Measurements from ENCODE around the gene TMCC1.
"Not testable (repeated sequence)": the region's sequence is repeated elsewhere in the genome, so short reads cannot be mapped to it uniquely, and the experiment has no call there.

Gene TMCC1

DNA sequence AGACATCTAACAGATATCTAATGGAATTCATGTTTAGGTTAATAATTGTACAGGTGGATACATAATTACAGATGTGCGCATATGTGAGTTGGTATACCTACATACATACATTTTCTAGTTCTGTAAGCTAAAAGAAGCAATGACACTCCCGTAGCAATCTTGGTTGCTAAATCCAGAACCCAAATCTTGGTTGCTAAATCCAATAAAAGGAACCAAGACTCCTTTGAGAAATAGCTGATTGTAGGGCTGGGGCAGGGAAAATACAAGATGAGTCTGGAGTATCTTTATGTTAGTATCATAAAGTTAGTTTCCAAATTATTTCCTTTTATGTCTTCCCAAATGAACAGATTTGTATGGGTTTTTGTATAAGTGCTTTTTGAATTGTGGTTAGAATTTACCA lies 135.2 kb downstream of the TMCC1 start:
- no peak for DNase-seq
- no peak overlapping the region for H2AFZ ChIP-seq (ENCODE audit: low read depth, low read length)
- H3K4me1 ChIP-seq (ENCODE audit: control insufficient read depth, insufficient read depth, low read depth, low read length), result peaks cover 2% of the 10 kb centered on the region
- H3K9ac ChIP-seq (ENCODE audit: low read length), result no peak overlapping the region
- H3K18ac ChIP-seq (ENCODE audit: low read depth in 1 of 2, low read length in 2 of 2), result no peak overlapping the region
- H2BK5ac ChIP-seq (ENCODE audit: low read depth, low read length, poor library complexity, severe bottlenecking), result no peak overlapping the region
- no peak overlapping the region for H3K23ac ChIP-seq (ENCODE audit: low read length in 2 of 2)
- H4K91ac ChIP-seq (ENCODE audit: low read length), result no peak overlapping the region
- no peak overlapping the region for H2BK15ac ChIP-seq (ENCODE audit: low read depth, poor library complexity, severe bottlenecking)
- no peak overlapping the region for H2BK120ac ChIP-seq (ENCODE audit: low read depth, low read length)
- H3K27me3 ChIP-seq (ENCODE audit: control insufficient read depth in 1 of 2, insufficient read depth in 1 of 2, low read length in 2 of 2), result no peaks in the 10 kb centered on the region
- no peak overlapping the region for H4K8ac ChIP-seq (ENCODE audit: low read length)
- no peak overlapping the region for H3K4me3 ChIP-seq (ENCODE audit: insufficient read depth in 1 of 2, low read depth in 1 of 2, low read length in 2 of 2)
- no peak overlapping the region for H3K14ac ChIP-seq (ENCODE audit: low read length in 2 of 2)
- no CpG with 5 or more reads among the region's 2 CpGs for WGBS
- no peaks in the 10 kb centered on the region for H3K9me3 ChIP-seq (ENCODE audit: control insufficient read depth, low read length)
- no peak overlapping the region for H3K4me2 ChIP-seq (ENCODE audit: low read length, poor library complexity, severe bottlenecking)
- no peak overlapping the region for H3K27ac ChIP-seq (ENCODE audit: low read length, poor library complexity, severe bottlenecking)
- peaks cover 10% of the 10 kb centered on the region for H3K79me1 ChIP-seq (replicated peaks; ENCODE audit: low read length, poor library complexity, severe bottlenecking)
- H2BK12ac ChIP-seq (ENCODE audit: low read length in 2 of 2), result no peak overlapping the region
- no peaks in the 10 kb centered on the region for H3K36me3 ChIP-seq (ENCODE audit: control insufficient read depth in 1 of 2, insufficient read depth in 2 of 2, low read depth in 1 of 2, low read length in 2 of 2)
- no peak overlapping the region for H2AK5ac ChIP-seq (ENCODE audit: low read length, severe bottlenecking)
- H3K4ac ChIP-seq (ENCODE audit: low read depth in 1 of 2, low read length in 2 of 2), result no peak overlapping the region

DNA sequence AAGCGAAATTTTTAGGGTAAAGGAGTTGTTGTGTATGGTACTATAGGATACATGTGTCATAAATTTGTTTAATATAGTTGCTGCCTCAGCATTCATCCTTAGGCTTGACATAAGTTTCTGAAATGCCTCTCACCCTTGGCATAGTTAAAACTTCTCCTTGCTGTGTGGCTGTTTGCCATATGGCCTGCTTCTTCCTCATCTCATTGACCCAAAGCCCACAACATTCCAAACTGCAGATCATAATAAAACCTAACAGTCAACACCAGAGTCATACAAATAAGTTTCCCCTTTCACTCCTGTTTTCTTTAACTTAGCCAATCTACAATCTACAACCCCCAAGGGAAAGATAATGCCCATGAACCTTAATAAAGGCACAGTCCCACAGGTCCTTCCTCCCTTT lies 136.6 kb downstream of the TMCC1 start:
- peak overlapping the region in 1 of 2 experiments; percentile 36 for H3K14ac ChIP-seq (ENCODE audit: low read length in 2 of 2)
- no peak overlapping the region for H2BK5ac ChIP-seq (ENCODE audit: low read depth, low read length, poor library complexity, severe bottlenecking)
- H3K4me3 ChIP-seq (ENCODE audit: insufficient read depth in 1 of 2, low read depth in 1 of 2, low read length in 2 of 2), result no peak overlapping the region
- H2BK12ac ChIP-seq (ENCODE audit: low read length in 2 of 2), result no peak overlapping the region
- H3K79me1 ChIP-seq (replicated peaks; ENCODE audit: low read length, poor library complexity, severe bottlenecking), result peaks cover 12% of the 10 kb centered on the region
- no peak overlapping the region for H2BK120ac ChIP-seq (ENCODE audit: low read depth, low read length)
- no peaks in the 10 kb centered on the region for H3K27me3 ChIP-seq (ENCODE audit: control insufficient read depth in 1 of 2, insufficient read depth in 1 of 2, low read length in 2 of 2)
- no peak overlapping the region for H3K4me2 ChIP-seq (ENCODE audit: low read length, poor library complexity, severe bottlenecking)
- WGBS, result 100% methylated on average over 1 of the region's 1 CpG
- no peak overlapping the region for H3K23ac ChIP-seq (ENCODE audit: low read length in 2 of 2)
- H3K36me3 ChIP-seq (ENCODE audit: control insufficient read depth in 1 of 2, insufficient read depth in 2 of 2, low read depth in 1 of 2, low read length in 2 of 2), result no peaks in the 10 kb centered on the region
- H3K9me3 ChIP-seq (ENCODE audit: control insufficient read depth, low read length), result peaks cover 4% of the 10 kb centered on the region
- no peak overlapping the region for H4K91ac ChIP-seq (ENCODE audit: low read length)
- peaks cover 2% of the 10 kb centered on the region for H3K4me1 ChIP-seq (ENCODE audit: control insufficient read depth, insufficient read depth, low read depth, low read length)
- no peak overlapping the region for H2AFZ ChIP-seq (ENCODE audit: low read depth, low read length)
- H2BK15ac ChIP-seq (ENCODE audit: low read depth, poor library complexity, severe bottlenecking), result no peak overlapping the region
- H3K18ac ChIP-seq (ENCODE audit: low read depth in 1 of 2, low read length in 2 of 2), result no peak overlapping the region
- no peak overlapping the region for H3K27ac ChIP-seq (ENCODE audit: low read length, poor library complexity, severe bottlenecking)
- H4K8ac ChIP-seq (ENCODE audit: low read length), result no peak overlapping the region
- H3K9ac ChIP-seq (ENCODE audit: low read length), result no peak overlapping the region
- H2AK5ac ChIP-seq (ENCODE audit: low read length, severe bottlenecking), result no peak overlapping the region
- peak; percentile 6 for DNase-seq
- H3K4ac ChIP-seq (ENCODE audit: low read depth in 1 of 2, low read length in 2 of 2), result no peak overlapping the region

DNA sequence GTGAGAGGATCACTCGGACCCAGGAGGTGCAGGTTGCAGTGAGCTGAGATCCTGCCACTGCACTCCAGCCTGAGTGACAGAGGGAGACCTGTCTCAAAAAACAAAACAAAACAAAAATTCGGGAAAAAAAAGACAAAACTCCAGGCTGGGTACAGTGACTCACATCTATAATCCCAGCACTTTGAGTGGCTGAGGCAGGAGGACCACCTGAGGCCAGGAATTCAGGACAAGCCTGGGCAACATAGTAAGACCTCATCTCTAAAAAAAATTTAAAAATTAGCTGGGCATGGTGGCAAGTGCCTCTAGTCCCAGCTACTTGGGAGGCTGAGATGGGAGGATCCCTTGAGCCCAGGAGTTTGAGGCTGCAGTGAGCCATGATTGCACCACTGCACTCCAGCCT lies 142.4 kb downstream of the TMCC1 start:
- not testable (repeated sequence) for H3K4me2 ChIP-seq (ENCODE audit: low read length, poor library complexity, severe bottlenecking); H2BK5ac ChIP-seq (ENCODE audit: low read depth, low read length, poor library complexity, severe bottlenecking); H3K36me3 ChIP-seq (ENCODE audit: control insufficient read depth in 1 of 2, insufficient read depth in 2 of 2, low read depth in 1 of 2, low read length in 2 of 2); H2AFZ ChIP-seq (ENCODE audit: low read depth, low read length); H2AK5ac ChIP-seq (ENCODE audit: low read length, severe bottlenecking); H3K27me3 ChIP-seq (ENCODE audit: control insufficient read depth in 1 of 2, insufficient read depth in 1 of 2, low read length in 2 of 2); DNase-seq; H4K91ac ChIP-seq (ENCODE audit: low read length); H2BK12ac ChIP-seq (ENCODE audit: low read length in 2 of 2); H2BK15ac ChIP-seq (ENCODE audit: low read depth, poor library complexity, severe bottlenecking); H3K9me3 ChIP-seq (ENCODE audit: control insufficient read depth, low read length); H3K27ac ChIP-seq (ENCODE audit: low read length, poor library complexity, severe bottlenecking); H3K4ac ChIP-seq (ENCODE audit: low read depth in 1 of 2, low read length in 2 of 2); H3K9ac ChIP-seq (ENCODE audit: low read length); H2BK120ac ChIP-seq (ENCODE audit: low read depth, low read length); H3K18ac ChIP-seq (ENCODE audit: low read depth in 1 of 2, low read length in 2 of 2); H4K8ac ChIP-seq (ENCODE audit: low read length); H3K14ac ChIP-seq (ENCODE audit: low read length in 2 of 2); H3K23ac ChIP-seq (ENCODE audit: low read length in 2 of 2); H3K4me3 ChIP-seq (ENCODE audit: insufficient read depth in 1 of 2, low read depth in 1 of 2, low read length in 2 of 2); H3K4me1 ChIP-seq (ENCODE audit: control insufficient read depth, insufficient read depth, low read depth, low read length)
- peaks cover 23% of the 10 kb centered on the region for H3K79me1 ChIP-seq (replicated peaks; ENCODE audit: low read length, poor library complexity, severe bottlenecking)
- 92% methylated on average over 1 of the region's 2 CpGs for WGBS

DNA sequence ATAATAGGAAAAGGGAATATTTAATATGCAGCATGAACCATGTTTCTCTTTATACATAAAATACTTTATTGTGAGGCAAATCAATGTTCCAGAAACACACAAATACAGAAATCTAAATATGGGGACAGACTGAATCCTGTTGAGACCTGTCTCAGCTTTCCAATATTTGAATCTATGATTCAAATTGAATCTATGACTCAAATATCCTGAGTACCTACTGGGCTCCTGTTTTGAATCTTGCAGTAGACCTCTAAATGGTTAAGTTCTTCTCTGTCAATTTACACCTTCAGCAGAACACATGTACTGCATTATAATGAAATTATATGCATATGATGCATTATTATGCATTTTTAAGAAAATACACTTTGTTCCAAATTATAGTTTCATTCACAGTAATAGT lies 143.8 kb downstream of the TMCC1 start:
- no peak overlapping the region for H2BK15ac ChIP-seq (ENCODE audit: low read depth, poor library complexity, severe bottlenecking)
- H3K23ac ChIP-seq (ENCODE audit: low read length in 2 of 2), result no peak overlapping the region
- H2BK12ac ChIP-seq (ENCODE audit: low read length in 2 of 2), result no peak overlapping the region
- no peak overlapping the region for H3K14ac ChIP-seq (ENCODE audit: low read length in 2 of 2)
- peaks cover 23% of the 10 kb centered on the region for H3K79me1 ChIP-seq (replicated peaks; ENCODE audit: low read length, poor library complexity, severe bottlenecking)
- H2BK120ac ChIP-seq (ENCODE audit: low read depth, low read length), result no peak overlapping the region
- H3K4me2 ChIP-seq (ENCODE audit: low read length, poor library complexity, severe bottlenecking), result no peak overlapping the region
- H3K4me3 ChIP-seq (ENCODE audit: insufficient read depth in 1 of 2, low read depth in 1 of 2, low read length in 2 of 2), result no peak overlapping the region
- no peaks in the 10 kb centered on the region for H3K4me1 ChIP-seq (ENCODE audit: control insufficient read depth, insufficient read depth, low read depth, low read length)
- no peak overlapping the region for H2BK5ac ChIP-seq (ENCODE audit: low read depth, low read length, poor library complexity, severe bottlenecking)
- no peak for DNase-seq
- H4K91ac ChIP-seq (ENCODE audit: low read length), result no peak overlapping the region
- H3K27ac ChIP-seq (ENCODE audit: low read length, poor library complexity, severe bottlenecking), result no peak overlapping the region
- H3K9me3 ChIP-seq (ENCODE audit: control insufficient read depth, low read length), result peaks cover 4% of the 10 kb centered on the region
- no peaks in the 10 kb centered on the region for H3K36me3 ChIP-seq (ENCODE audit: control insufficient read depth in 1 of 2, insufficient read depth in 2 of 2, low read depth in 1 of 2, low read length in 2 of 2)
- no peak overlapping the region for H3K9ac ChIP-seq (ENCODE audit: low read length)
- H2AK5ac ChIP-seq (ENCODE audit: low read length, severe bottlenecking), result no peak overlapping the region
- no peak overlapping the region for H2AFZ ChIP-seq (ENCODE audit: low read depth, low read length)
- no peak overlapping the region for H4K8ac ChIP-seq (ENCODE audit: low read length)
- no peak overlapping the region for H3K18ac ChIP-seq (ENCODE audit: low read depth in 1 of 2, low read length in 2 of 2)
- no peak overlapping the region for H3K4ac ChIP-seq (ENCODE audit: low read depth in 1 of 2, low read length in 2 of 2)
- H3K27me3 ChIP-seq (ENCODE audit: control insufficient read depth in 1 of 2, insufficient read depth in 1 of 2, low read length in 2 of 2), result no peaks in the 10 kb centered on the region
